Panc1 (cell line): ENCODE measurements around the gene COL11A2. TPM values are rescaled to one million over a fixed set of nuclear protein-coding genes. Genes with fewer than 3 reads are reported as not detected.

Experiments used
- ATAC-seq: fragments of 200-7000 bp; cut with Tn5 transposase; 2 replicates; pipeline ENCODE4 v1.9.1; 2020; ENCODE audit warnings: mild to moderate bottlenecking, moderate library complexity
- BruUV-seq: library from RNA; stranded (reverse); fragments of 400-500 nt; replicated peaks from 2 replicates; lab custom pipeline; 2021; lab: Mats Ljungman, UMichigan
- CTCF ChIA-PET: fragments of 300-600 bp; sonication (Branson Sonifier 250); formaldehyde crosslinking; loops from one replicate; lab custom pipeline; 2022; ENCODE audit warnings: antibody characterized with exemption; lab: Charles Lee
- POLR2A ChIA-PET: fragments of 300-600 bp; sonication (Branson Sonifier 250); formaldehyde crosslinking; loops from one replicate; lab custom pipeline; 2022; ENCODE audit warnings: antibody characterized with exemption; lab: Charles Lee
- DNase-seq: peaks from one replicate; pipeline ENCODE4 v3.0.0-alpha.2; 2010; ENCODE audit warnings: low read depth, low spot score
- H3K27ac ChIP-seq: 2 replicates; pipeline ENCODE4 v1.5.1; 2011; ENCODE audit warnings: mild to moderate bottlenecking, low read length, inconsistent platforms
- H3K27me3 ChIP-seq: fragments of 200-500 bp; sonication (Bioruptor generic); 2 replicates; pipeline ENCODE4 v1.6.0; 2014; ENCODE audit warnings: low read length, inconsistent platforms; ENCODE audit not compliant: control insufficient read depth, insufficient read depth
- H3K36me3 ChIP-seq: fragments of 200-500 bp; sonication (Bioruptor generic); 2 replicates; pipeline ENCODE4 v1.5.1; 2014; ENCODE audit warnings: inconsistent platforms, mild to moderate bottlenecking, low read length, moderate library complexity; ENCODE audit not compliant: control insufficient read depth, insufficient read depth
- H3K4me1 ChIP-seq: 2 replicates; pipeline ENCODE4 v1.5.1; 2011; ENCODE audit warnings: inconsistent platforms, mild to moderate bottlenecking, low read length, moderate library complexity; ENCODE audit not compliant: control insufficient read depth, insufficient read depth
- H3K4me3 ChIP-seq, 2 experiments: 2 replicates each; pipeline ENCODE4 v1.5.1; 2011 to 2012; ENCODE audit warnings: low read depth in 2 of 2, low read length in 2 of 2, mild to moderate bottlenecking in 2 of 2, inconsistent platforms in 1 of 2, moderate library complexity in 1 of 2
- H3K9me3 ChIP-seq: fragments of 200-500 bp; sonication (Bioruptor generic); 2 replicates; pipeline ENCODE4 v1.5.1; 2014; ENCODE audit warnings: low read depth, mild to moderate bottlenecking, inconsistent platforms, low read length, moderate library complexity; ENCODE audit not compliant: control insufficient read depth, insufficient read depth
- POLR2AphosphoS5 ChIP-seq: IDR thresholded peaks from 2 replicates; pipeline ENCODE4 v1.6.1; 2012; ENCODE audit warnings: mild to moderate bottlenecking, low read depth, low read length, moderate library complexity
- REST ChIP-seq, 2 experiments: IDR thresholded peaks; 2 replicates each; pipeline ENCODE4 v1.6.1; 2011 to 2012; ENCODE audit warnings: low read depth in 2 of 2, control low read depth in 1 of 2, low read length in 1 of 2, mild to moderate bottlenecking in 1 of 2, moderate library complexity in 1 of 2; ENCODE audit not compliant: insufficient read depth in 1 of 2
- SIN3A ChIP-seq: IDR thresholded peaks from 2 replicates; pipeline ENCODE4 v1.6.1; 2012; ENCODE audit warnings: low read depth, mild to moderate bottlenecking, low read length, moderate library complexity, borderline replicate concordance; ENCODE audit not compliant: insufficient read depth
- TCF7L2 ChIP-seq: IDR thresholded peaks from 2 replicates; pipeline ENCODE4 v1.6.1; 2011; ENCODE audit warnings: mild to moderate bottlenecking, low read depth, low read length, inconsistent platforms
- in situ Hi-C: cut with HindIII; loops from 2 replicates; pipeline ENCODE4 v1.10.0; 2016; ENCODE audit warnings: low sequenced_read_pairs, low pct_unique_long_range_greater_than_20kb
- intact Hi-C: fragments of 100-400 bp; cut with micrococcal nuclease; formaldehyde crosslinking; loops from one replicate; pipeline ENCODE4 v1.10.0; 2022; ENCODE audit not compliant: unreplicated experiment
- total RNA-seq: library from RNA; stranded (reverse); gene quantifications from one replicate; pipeline ENCODE4 v1.2.1, GENCODE V29; 2021; ENCODE audit not compliant: unreplicated experiment
- TF ChIP-seq, protein P1 (sequence below): fragments of 450-650 bp; IDR thresholded peaks from 2 replicates; pipeline ENCODE4 v1.5.1; 2017; ENCODE audit warnings: mild to moderate bottlenecking

COL11A2 gene
- total RNA-seq, 1 experiment from 2014 or later = 0.57 TPM

DNA sequence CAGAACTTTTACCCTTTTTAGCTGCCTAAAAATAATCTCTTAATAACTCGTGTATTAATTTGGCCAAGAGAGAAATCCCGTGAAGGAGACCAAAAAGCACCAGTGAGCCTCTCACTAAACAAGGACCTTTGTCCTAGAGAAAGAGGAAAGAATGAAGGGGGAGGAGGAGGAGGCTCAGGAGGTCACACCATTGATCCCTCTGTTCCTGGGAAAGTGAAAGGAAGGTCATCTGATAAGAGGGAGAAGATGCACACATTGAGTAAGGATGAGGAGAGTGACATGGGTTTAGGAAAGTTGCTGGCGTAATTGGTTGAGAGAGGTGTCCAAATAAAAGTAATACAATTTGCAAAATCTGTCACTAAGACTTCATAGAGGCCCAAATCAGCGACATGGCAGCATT is 67.3 kb downstream of the COL11A2 start:
- no peak for DNase-seq
- ChIA-PET POLR2A (no interaction called here), CTCF (interaction anchor here (1.4 kb wide), 1 partner anchor 123 kb away, joined by 5 read pairs; no protein-coding TSS in a partner anchor)
- Histone ChIP-seq H3K36me3 (no peaks in the 10 kb centered on the region), H3K4me3 (no peak overlapping the region), H3K27ac (no peak overlapping the region), H3K4me1 (no peaks in the 10 kb centered on the region), H3K27me3 (peaks cover 5% of the 10 kb centered on the region), H3K9me3 (peaks cover 9% of the 10 kb centered on the region; the same call in 1 of the 2 replicates)
- intact Hi-C loops = loop anchor here (10.0 kb wide), 1 partner anchor 50 kb away; no protein-coding TSS in a partner anchor
- in situ Hi-C loops = no loop called here
- no TSS peak for BruUV-seq
- TF ChIP-seq SIN3A = no peak
- TF ChIP-seq TCF7L2 = no peak
- TF ChIP-seq, protein P1, sequence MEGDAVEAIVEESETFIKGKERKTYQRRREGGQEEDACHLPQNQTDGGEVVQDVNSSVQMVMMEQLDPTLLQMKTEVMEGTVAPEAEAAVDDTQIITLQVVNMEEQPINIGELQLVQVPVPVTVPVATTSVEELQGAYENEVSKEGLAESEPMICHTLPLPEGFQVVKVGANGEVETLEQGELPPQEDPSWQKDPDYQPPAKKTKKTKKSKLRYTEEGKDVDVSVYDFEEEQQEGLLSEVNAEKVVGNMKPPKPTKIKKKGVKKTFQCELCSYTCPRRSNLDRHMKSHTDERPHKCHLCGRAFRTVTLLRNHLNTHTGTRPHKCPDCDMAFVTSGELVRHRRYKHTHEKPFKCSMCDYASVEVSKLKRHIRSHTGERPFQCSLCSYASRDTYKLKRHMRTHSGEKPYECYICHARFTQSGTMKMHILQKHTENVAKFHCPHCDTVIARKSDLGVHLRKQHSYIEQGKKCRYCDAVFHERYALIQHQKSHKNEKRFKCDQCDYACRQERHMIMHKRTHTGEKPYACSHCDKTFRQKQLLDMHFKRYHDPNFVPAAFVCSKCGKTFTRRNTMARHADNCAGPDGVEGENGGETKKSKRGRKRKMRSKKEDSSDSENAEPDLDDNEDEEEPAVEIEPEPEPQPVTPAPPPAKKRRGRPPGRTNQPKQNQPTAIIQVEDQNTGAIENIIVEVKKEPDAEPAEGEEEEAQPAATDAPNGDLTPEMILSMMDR = no peak
- no peak for TF ChIP-seq REST (IDR thresholded peaks at IDR 0.05; ENCODE audit: insufficient read depth in 1 of 2, low read depth in 2 of 2, low read length in 1 of 2)
- no peak for TF ChIP-seq POLR2AphosphoS5
- ATAC-seq = no peak

DNA sequence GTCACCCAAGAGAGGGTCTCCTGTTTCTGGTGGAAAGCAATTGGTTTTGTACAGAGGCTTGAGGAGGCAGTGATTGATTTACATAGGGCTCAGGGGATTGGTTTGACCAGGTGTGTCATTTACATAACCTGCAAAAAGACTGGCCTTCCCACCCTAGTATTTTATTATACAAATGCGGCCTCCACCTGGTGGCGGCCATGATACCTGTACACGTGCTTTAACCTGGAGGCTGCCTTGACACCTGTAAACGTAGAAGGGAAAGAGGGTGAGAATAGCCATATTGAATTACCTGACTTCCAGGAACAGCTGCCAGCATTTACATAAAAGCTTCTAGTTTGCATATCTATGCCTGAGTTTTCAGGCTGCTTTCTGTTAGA is 67.8 kb downstream of the COL11A2 start:
- no peaks in the 10 kb centered on the region for H3K4me1 ChIP-seq
- BruUV-seq = no TSS peak
- DNase-seq (no peak), ATAC-seq (no peak)
- H3K27ac ChIP-seq = no peak overlapping the region
- H3K36me3 ChIP-seq = no peaks in the 10 kb centered on the region
- no peak overlapping the region for H3K4me3 ChIP-seq
- H3K9me3 ChIP-seq = peaks cover 9% of the 10 kb centered on the region; the same call in 1 of the 2 replicates
- intact Hi-C loops (loop anchor here (10.0 kb wide), 1 partner anchor 50 kb away; no protein-coding TSS in a partner anchor), in situ Hi-C loops (no loop called here)
- H3K27me3 ChIP-seq = peaks cover 5% of the 10 kb centered on the region
- ChIA-PET POLR2A (no interaction called here), CTCF (no interaction called here)
- TF ChIP-seq TCF7L2 (no peak), POLR2AphosphoS5 (no peak), REST (IDR thresholded peaks at IDR 0.05; ENCODE audit: insufficient read depth in 1 of 2, low read depth in 2 of 2, low read length in 1 of 2) (no peak), SIN3A (no peak)
- TF ChIP-seq, protein P1 = no peak
